ENCODE data around the gene RNASEH1.
"Not testable (repeated sequence)": the region's sequence is repeated elsewhere in the genome, so short reads cannot be mapped to it uniquely, and the experiment has no call there.

The RNASEH1 gene

GRCh38 chr2:3503483-3503882 lies 54.6 kb downstream of the RNASEH1 start:
- no peak overlapping the region for H2BK5ac ChIP-seq (ENCODE audit: low read length)
- H4K5ac ChIP-seq (ENCODE audit: low read length) = no peak overlapping the region
- no peak overlapping the region for H3K4me3 ChIP-seq (ENCODE audit: low read length)
- H3K27ac ChIP-seq (ENCODE audit: low read depth, low read length) = no peak overlapping the region
- no peak overlapping the region for H3K4me2 ChIP-seq (ENCODE audit: low read length)
- no peaks in the 10 kb centered on the region for H3K79me1 ChIP-seq (ENCODE audit: low read length)
- no CpG with 5 or more reads among the region's 13 CpGs for WGBS (ENCODE audit: extremely low coverage, insufficient coverage, low lambda C conversion rate)
- H3K79me2 ChIP-seq (ENCODE audit: control insufficient read depth, insufficient read depth, low read length) = no peaks in the 10 kb centered on the region
- H2BK15ac ChIP-seq (replicated peaks; ENCODE audit: low read depth) = no peak overlapping the region
- H2AK5ac ChIP-seq (ENCODE audit: low read length) = no peak overlapping the region
- no peak overlapping the region for H2BK120ac ChIP-seq (ENCODE audit: low read depth, low read length)
- H3K18ac ChIP-seq (ENCODE audit: low read length) = no peak overlapping the region
- H3K23ac ChIP-seq (ENCODE audit: low read length) = no peak overlapping the region
- no peaks in the 10 kb centered on the region for H3K27me3 ChIP-seq (ENCODE audit: insufficient read depth, low read length, poor library complexity)
- no peaks in the 10 kb centered on the region for H3K4me1 ChIP-seq (ENCODE audit: control insufficient read depth, low read depth, low read length)
- H3K4ac ChIP-seq (ENCODE audit: low read depth, low read length) = no peak overlapping the region
- no peak overlapping the region for H3K56ac ChIP-seq (ENCODE audit: low read length)
- H4K8ac ChIP-seq (ENCODE audit: low read depth, low read length) = no peak overlapping the region
- no peak for DNase-seq
- no peak overlapping the region for H3K9ac ChIP-seq (ENCODE audit: low read length)
- no peaks in the 10 kb centered on the region for H3K36me3 ChIP-seq (ENCODE audit: control insufficient read depth, insufficient read depth, low read length)

- Histone ChIP-seq H3K56ac (ENCODE audit: low read length) (no peak overlapping the region), H3K18ac (ENCODE audit: low read length) (no peak overlapping the region), H3K4me1 (ENCODE audit: control insufficient read depth, low read depth, low read length) (no peaks in the 10 kb centered on the region), H3K4me2 (ENCODE audit: low read length) (no peak overlapping the region), H2BK120ac (ENCODE audit: low read depth, low read length) (no peak overlapping the region), H3K23ac (ENCODE audit: low read length) (no peak overlapping the region), H3K36me3 (ENCODE audit: control insufficient read depth, insufficient read depth, low read length) (no peaks in the 10 kb centered on the region), H2AK5ac (ENCODE audit: low read length) (no peak overlapping the region), H4K5ac (ENCODE audit: low read length) (no peak overlapping the region), H2BK15ac (replicated peaks; ENCODE audit: low read depth) (no peak overlapping the region), H3K27ac (ENCODE audit: low read depth, low read length) (no peak overlapping the region), H4K8ac (ENCODE audit: low read depth, low read length) (no peak overlapping the region), H3K9ac (ENCODE audit: low read length) (no peak overlapping the region), H3K79me1 (ENCODE audit: low read length) (no peaks in the 10 kb centered on the region), H3K27me3 (ENCODE audit: insufficient read depth, low read length, poor library complexity) (no peaks in the 10 kb centered on the region), H3K4ac (ENCODE audit: low read depth, low read length) (no peak overlapping the region), H3K4me3 (ENCODE audit: low read length) (no peak overlapping the region), H2BK5ac (ENCODE audit: low read length) (no peak overlapping the region), H3K79me2 (ENCODE audit: control insufficient read depth, insufficient read depth, low read length) (no peaks in the 10 kb centered on the region)
- no peak for DNase-seq
- WGBS (ENCODE audit: extremely low coverage, insufficient coverage, low lambda C conversion rate) = 100% methylated on average over 4 of the region's 14 CpGs
Observed at GRCh38 chr2:3503046-3503445, 55.1 kb downstream of the RNASEH1 start.

GRCh38 chr2:3500326-3500899 lies 57.7 kb downstream of the RNASEH1 start:
- Histone ChIP-seq H3K27ac (ENCODE audit: low read depth, low read length) (no peak overlapping the region), H3K9ac (ENCODE audit: low read length) (no peak overlapping the region), H3K36me3 (ENCODE audit: control insufficient read depth, insufficient read depth, low read length) (no peaks in the 10 kb centered on the region), H3K27me3 (ENCODE audit: insufficient read depth, low read length, poor library complexity) (no peaks in the 10 kb centered on the region), H4K5ac (ENCODE audit: low read length) (no peak overlapping the region), H3K18ac (ENCODE audit: low read length) (no peak overlapping the region), H2BK5ac (ENCODE audit: low read length) (no peak overlapping the region), H3K4ac (ENCODE audit: low read depth, low read length) (no peak overlapping the region), H2BK15ac (replicated peaks; ENCODE audit: low read depth) (no peak overlapping the region), H3K4me1 (ENCODE audit: control insufficient read depth, low read depth, low read length) (no peaks in the 10 kb centered on the region), H2BK120ac (ENCODE audit: low read depth, low read length) (no peak overlapping the region), H3K79me1 (ENCODE audit: low read length) (no peaks in the 10 kb centered on the region), H3K79me2 (ENCODE audit: control insufficient read depth, insufficient read depth, low read length) (no peaks in the 10 kb centered on the region), H3K56ac (ENCODE audit: low read length) (no peak overlapping the region), H3K4me3 (ENCODE audit: low read length) (no peak overlapping the region), H4K8ac (ENCODE audit: low read depth, low read length) (no peak overlapping the region), H3K4me2 (ENCODE audit: low read length) (no peak overlapping the region), H3K23ac (ENCODE audit: low read length) (no peak overlapping the region), H2AK5ac (ENCODE audit: low read length) (no peak overlapping the region)
- DNase-seq = no peak
- WGBS (ENCODE audit: extremely low coverage, insufficient coverage, low lambda C conversion rate) = no CpG with 5 or more reads among the region's 34 CpGs

- Histone ChIP-seq H3K27ac (ENCODE audit: low read depth, low read length) (no peak overlapping the region), H3K4me1 (ENCODE audit: control insufficient read depth, low read depth, low read length) (no peaks in the 10 kb centered on the region), H3K4me3 (ENCODE audit: low read length) (no peak overlapping the region), H3K18ac (ENCODE audit: low read length) (no peak overlapping the region), H3K4ac (ENCODE audit: low read depth, low read length) (no peak overlapping the region), H4K8ac (ENCODE audit: low read depth, low read length) (no peak overlapping the region), H4K5ac (ENCODE audit: low read length) (no peak overlapping the region), H3K23ac (ENCODE audit: low read length) (no peak overlapping the region), H2BK5ac (ENCODE audit: low read length) (no peak overlapping the region), H3K79me1 (ENCODE audit: low read length) (no peaks in the 10 kb centered on the region), H2AK5ac (ENCODE audit: low read length) (no peak overlapping the region), H2BK15ac (replicated peaks; ENCODE audit: low read depth) (no peak overlapping the region), H2BK120ac (ENCODE audit: low read depth, low read length) (no peak overlapping the region), H3K79me2 (ENCODE audit: control insufficient read depth, insufficient read depth, low read length) (no peaks in the 10 kb centered on the region), H3K27me3 (ENCODE audit: insufficient read depth, low read length, poor library complexity) (no peaks in the 10 kb centered on the region), H3K56ac (ENCODE audit: low read length) (no peak overlapping the region), H3K9ac (ENCODE audit: low read length) (no peak overlapping the region), H3K4me2 (ENCODE audit: low read length) (no peak overlapping the region), H3K36me3 (ENCODE audit: control insufficient read depth, insufficient read depth, low read length) (no peaks in the 10 kb centered on the region)
- WGBS (ENCODE audit: extremely low coverage, insufficient coverage, low lambda C conversion rate) = no CpG with 5 or more reads among the region's 18 CpGs
- DNase-seq = no peak
Observed at GRCh38 chr2:3498783-3499394, 59.2 kb downstream of the RNASEH1 start.

- not testable (repeated sequence) for H4K8ac ChIP-seq (ENCODE audit: low read depth, low read length); H3K4me3 ChIP-seq (ENCODE audit: low read length)
- no CpG with 5 or more reads among the region's 15 CpGs for WGBS (ENCODE audit: extremely low coverage, insufficient coverage, low lambda C conversion rate)
Observed at GRCh38 chr2:3496708-3497080, 61.4 kb downstream of the RNASEH1 start.

More at GRCh38 chr2:3496708-3497080, 61.4 kb downstream of the RNASEH1 start:
- not testable (repeated sequence) for H3K79me2 ChIP-seq (ENCODE audit: control insufficient read depth, insufficient read depth, low read length); H2AK5ac ChIP-seq (ENCODE audit: low read length); H3K79me1 ChIP-seq (ENCODE audit: low read length); H3K4ac ChIP-seq (ENCODE audit: low read depth, low read length); H3K27me3 ChIP-seq (ENCODE audit: insufficient read depth, low read length, poor library complexity); H3K18ac ChIP-seq (ENCODE audit: low read length); H3K4me1 ChIP-seq (ENCODE audit: control insufficient read depth, low read depth, low read length); DNase-seq; H3K36me3 ChIP-seq (ENCODE audit: control insufficient read depth, insufficient read depth, low read length); H2BK5ac ChIP-seq (ENCODE audit: low read length); H3K56ac ChIP-seq (ENCODE audit: low read length); H2BK120ac ChIP-seq (ENCODE audit: low read depth, low read length); H4K5ac ChIP-seq (ENCODE audit: low read length); H3K4me2 ChIP-seq (ENCODE audit: low read length); H2BK15ac ChIP-seq (replicated peaks; ENCODE audit: low read depth); H3K9ac ChIP-seq (ENCODE audit: low read length); H3K27ac ChIP-seq (ENCODE audit: low read depth, low read length); H3K23ac ChIP-seq (ENCODE audit: low read length)
